ENCODE results near the gene NCKAP5.

The NCKAP5 gene

DNA sequence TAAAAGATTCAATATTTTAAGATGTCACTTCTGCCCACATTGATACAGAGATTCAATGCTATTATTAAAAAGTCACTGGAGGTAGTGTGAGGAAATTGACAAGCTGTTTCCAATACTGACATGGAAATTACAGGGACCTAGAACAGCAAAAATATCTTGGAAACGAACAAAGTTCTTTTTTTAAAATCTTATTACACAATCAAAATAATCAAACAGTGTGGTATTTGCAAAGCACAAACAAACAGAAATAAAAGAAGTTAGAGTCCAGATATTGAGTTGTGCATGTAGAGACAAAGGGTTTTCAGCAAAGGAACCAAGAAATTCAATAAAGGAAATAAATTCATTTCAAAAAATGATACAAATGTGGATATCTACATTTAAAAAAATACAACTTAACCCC, 369.6 kb downstream of the NCKAP5 start:
- TF ChIP-seq, protein P1, sequence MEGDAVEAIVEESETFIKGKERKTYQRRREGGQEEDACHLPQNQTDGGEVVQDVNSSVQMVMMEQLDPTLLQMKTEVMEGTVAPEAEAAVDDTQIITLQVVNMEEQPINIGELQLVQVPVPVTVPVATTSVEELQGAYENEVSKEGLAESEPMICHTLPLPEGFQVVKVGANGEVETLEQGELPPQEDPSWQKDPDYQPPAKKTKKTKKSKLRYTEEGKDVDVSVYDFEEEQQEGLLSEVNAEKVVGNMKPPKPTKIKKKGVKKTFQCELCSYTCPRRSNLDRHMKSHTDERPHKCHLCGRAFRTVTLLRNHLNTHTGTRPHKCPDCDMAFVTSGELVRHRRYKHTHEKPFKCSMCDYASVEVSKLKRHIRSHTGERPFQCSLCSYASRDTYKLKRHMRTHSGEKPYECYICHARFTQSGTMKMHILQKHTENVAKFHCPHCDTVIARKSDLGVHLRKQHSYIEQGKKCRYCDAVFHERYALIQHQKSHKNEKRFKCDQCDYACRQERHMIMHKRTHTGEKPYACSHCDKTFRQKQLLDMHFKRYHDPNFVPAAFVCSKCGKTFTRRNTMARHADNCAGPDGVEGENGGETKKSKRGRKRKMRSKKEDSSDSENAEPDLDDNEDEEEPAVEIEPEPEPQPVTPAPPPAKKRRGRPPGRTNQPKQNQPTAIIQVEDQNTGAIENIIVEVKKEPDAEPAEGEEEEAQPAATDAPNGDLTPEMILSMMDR (IDR thresholded peaks at IDR 0.05; ENCODE audit: control insufficient read depth, extremely low read depth, insufficient read depth), result no peak
- DNase-seq (ENCODE audit: low read depth), result no peak
- no peak overlapping the region for H3K4me3 ChIP-seq (ENCODE audit: low read depth, low read length)

DNA sequence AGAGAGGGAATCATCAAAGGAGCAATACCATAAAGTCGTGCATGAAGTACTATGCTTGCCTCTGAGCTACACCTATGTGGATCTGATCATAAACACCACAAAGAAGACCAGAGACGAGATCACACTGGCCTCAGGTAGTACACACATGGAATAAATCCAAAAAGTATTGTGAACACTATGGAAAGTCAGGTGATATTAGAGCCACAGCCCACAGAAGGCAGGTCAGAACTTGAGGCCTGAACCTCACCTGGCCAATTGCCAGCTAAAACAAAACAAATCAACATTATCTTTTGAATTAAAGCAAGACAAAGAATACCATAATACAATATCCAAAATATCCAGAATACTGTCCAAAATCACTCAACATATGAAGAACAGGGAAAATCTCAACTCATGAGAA, 371.1 kb downstream of the NCKAP5 start:
- TF ChIP-seq, protein P1 (IDR thresholded peaks at IDR 0.05; ENCODE audit: control insufficient read depth, extremely low read depth, insufficient read depth), result no peak
- DNase-seq (ENCODE audit: low read depth), result no peak
- H3K4me3 ChIP-seq (ENCODE audit: low read depth, low read length), result no peak overlapping the region

DNA sequence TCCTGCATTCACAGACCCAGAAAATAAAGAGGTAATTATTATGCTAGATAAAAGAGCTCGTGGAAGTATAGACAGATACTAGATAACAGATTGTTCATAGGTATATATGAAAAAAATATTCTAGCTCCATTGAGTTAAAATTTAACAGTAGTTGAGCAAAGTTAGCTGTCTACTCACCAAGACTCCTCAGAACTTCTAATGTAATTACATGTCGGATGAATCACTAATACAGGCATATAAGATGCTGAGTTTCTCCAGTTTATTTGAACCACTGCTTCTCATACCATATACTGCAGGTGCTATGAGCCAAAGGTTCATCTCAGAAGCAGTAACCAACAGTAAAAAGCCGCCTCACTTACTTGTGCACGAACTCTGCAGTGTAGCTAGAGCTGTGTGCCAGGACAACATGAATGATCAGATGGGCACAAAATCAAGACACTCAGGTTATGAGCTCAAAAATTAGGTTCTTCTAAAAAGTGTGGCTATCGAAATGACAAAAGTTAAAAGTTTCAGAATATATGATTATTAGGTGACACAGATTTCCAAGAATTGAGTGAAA, 373.4 kb downstream of the NCKAP5 start:
- TF ChIP-seq, protein P1 (IDR thresholded peaks at IDR 0.05; ENCODE audit: control insufficient read depth, extremely low read depth, insufficient read depth), result no peak
- H3K4me3 ChIP-seq (ENCODE audit: low read depth, low read length), result no peak overlapping the region
- DNase-seq (ENCODE audit: low read depth), result no peak

DNA sequence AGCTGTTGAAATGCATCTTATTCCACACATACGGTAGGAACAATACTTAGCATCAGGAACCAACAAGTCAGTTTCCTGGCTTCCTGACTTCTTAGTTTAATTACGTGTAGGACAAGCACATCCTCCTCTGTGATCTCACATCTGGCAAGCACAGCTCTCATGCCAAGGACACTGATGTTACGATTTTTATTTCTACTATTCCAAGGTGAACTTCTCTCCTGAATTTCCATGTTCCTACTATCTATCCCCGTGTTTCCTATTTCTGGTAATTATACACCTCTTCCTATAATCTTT, 374.0 kb downstream of the NCKAP5 start:
- DNase-seq (ENCODE audit: low read depth), result no peak
- TF ChIP-seq, protein P1 (IDR thresholded peaks at IDR 0.05; ENCODE audit: control insufficient read depth, extremely low read depth, insufficient read depth), result no peak
- H3K4me3 ChIP-seq (ENCODE audit: low read depth, low read length), result no peak overlapping the region

DNA sequence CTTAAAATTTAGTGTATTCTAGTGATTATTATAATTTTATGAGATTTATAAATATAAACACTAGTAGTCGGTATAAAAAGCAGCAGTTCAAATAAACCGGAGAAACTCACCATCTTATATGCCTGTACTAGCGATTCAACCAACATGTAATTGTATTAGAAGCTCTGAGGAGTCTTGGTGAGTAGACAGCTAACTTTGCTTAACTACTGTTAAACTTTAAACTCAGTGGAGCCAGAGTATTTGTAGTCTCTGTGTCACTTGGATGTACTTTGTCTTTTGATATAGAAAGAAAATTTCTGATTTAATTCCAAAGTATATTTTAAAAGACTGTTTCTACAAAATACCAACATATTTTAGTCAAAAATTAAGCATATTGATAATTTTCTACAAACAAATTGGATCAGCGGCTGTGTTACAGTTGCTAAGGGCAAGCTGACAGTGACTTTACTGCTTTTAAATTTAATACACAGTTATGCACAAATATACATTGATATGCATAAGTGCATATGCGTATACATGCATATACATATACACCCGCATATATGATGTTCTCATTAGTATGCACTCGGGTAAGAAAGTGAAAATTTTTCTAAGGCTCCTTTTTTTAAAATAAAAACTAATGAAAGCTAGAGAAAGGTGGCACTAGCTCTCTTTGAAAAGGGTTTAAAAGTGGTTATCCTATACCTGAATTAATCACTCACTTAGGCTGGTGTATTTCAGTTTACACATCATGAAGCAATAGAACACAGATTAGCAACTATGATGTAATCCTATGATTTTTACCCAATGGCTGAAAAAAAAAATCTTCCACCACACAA, 374.5 kb downstream of the NCKAP5 start:
- TF ChIP-seq, protein P1 (IDR thresholded peaks at IDR 0.05; ENCODE audit: control insufficient read depth, extremely low read depth, insufficient read depth), result no peak
- DNase-seq (ENCODE audit: low read depth), result no peak
- no peak overlapping the region for H3K4me3 ChIP-seq (ENCODE audit: low read depth, low read length)

DNA sequence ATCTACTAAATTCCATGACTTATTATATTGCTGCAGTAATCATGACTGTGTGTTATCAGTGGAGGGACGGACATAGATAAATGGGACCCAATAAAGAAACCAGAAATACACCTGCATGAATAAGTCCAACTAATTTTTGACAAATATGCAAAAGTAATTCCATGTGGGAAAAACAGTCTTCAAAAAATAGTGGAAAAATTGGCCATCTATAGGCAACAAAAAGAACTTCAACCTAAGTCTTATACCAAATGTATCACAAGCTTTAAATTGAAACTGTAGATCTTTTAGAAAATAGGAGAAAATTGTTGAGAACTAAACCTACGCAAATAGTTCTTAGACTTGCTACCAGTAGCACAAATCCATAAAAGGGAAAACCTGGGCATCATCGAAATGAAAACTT, 376.2 kb downstream of the NCKAP5 start:
- DNase-seq (ENCODE audit: low read depth), result no peak
- no peak overlapping the region for H3K4me3 ChIP-seq (ENCODE audit: low read depth, low read length)

More for the DNA sequence above, 376.2 kb downstream of the NCKAP5 start:
- TF ChIP-seq, protein P1 (IDR thresholded peaks at IDR 0.05; ENCODE audit: control insufficient read depth, extremely low read depth, insufficient read depth), result no peak

Measured in LNCaP clone FGC (cell line).